NCI-H524 treated with DMSO at 0.1 percent for 48 hours (cell line): Measurements from ENCODE around the gene RERE.

Source experiments
- DNase-seq: peaks from one replicate; lab custom pipeline; 2025; lab: John Stamatoyannopoulos, UW

RERE gene

GRCh38 chr1:8474369-8474768 lies 343.1 kb downstream of the RERE start:
- DNase-seq: no peak

- DNase-seq: no peak
Observed at GRCh38 chr1:8473891-8474300, 343.5 kb downstream of the RERE start.

- no peak for DNase-seq
Observed at GRCh38 chr1:8473121-8473875, 344.1 kb downstream of the RERE start.

GRCh38 chr1:8472668-8473067 lies 344.8 kb downstream of the RERE start:
- DNase-seq: no peak

GRCh38 chr1:8471451-8471850 lies 346.0 kb downstream of the RERE start:
- no peak for DNase-seq

- no peak for DNase-seq
Observed at GRCh38 chr1:8468751-8469150, 348.7 kb downstream of the RERE start.

- no peak for DNase-seq
Observed at GRCh38 chr1:8467308-8467707, 350.1 kb downstream of the RERE start.

GRCh38 chr1:8465692-8466091 lies 351.7 kb downstream of the RERE start:
- DNase-seq: no peak

- no peak for DNase-seq
Observed at GRCh38 chr1:8465013-8465412, 352.4 kb downstream of the RERE start.

GRCh38 chr1:8464377-8464776 lies 353.1 kb downstream of the RERE start:
- no peak for DNase-seq

GRCh38 chr1:8463144-8463927 lies 354.1 kb downstream of the RERE start:
- no peak for DNase-seq

- no peak for DNase-seq
Observed at GRCh38 chr1:8462371-8462892, 355.0 kb downstream of the RERE start.

- DNase-seq: no peak
Observed at GRCh38 chr1:8461351-8462110, 355.9 kb downstream of the RERE start.

- no peak for DNase-seq
Observed at GRCh38 chr1:8460784-8461183, 356.7 kb downstream of the RERE start.

GRCh38 chr1:8460132-8460544 lies 357.3 kb downstream of the RERE start:
- no peak for DNase-seq

- DNase-seq: no peak
Observed at GRCh38 chr1:8458607-8459006, 358.8 kb downstream of the RERE start.

GRCh38 chr1:8457760-8458381 lies 359.6 kb downstream of the RERE start:
- no peak for DNase-seq

GRCh38 chr1:8456991-8457390 lies 360.4 kb downstream of the RERE start:
- no peak for DNase-seq

- no peak for DNase-seq
Observed at GRCh38 chr1:8456308-8456912, 361.0 kb downstream of the RERE start.

- DNase-seq: no peak
Observed at GRCh38 chr1:8455700-8456307, 361.6 kb downstream of the RERE start.

- no peak for DNase-seq
Observed at GRCh38 chr1:8450312-8450711, 367.1 kb downstream of the RERE start.
